HG03095 (cell line): ENCODE measurements around the gene CTNS.

ENCODE experiments used
- ATAC-seq: cut with Tn5 transposase; IDR thresholded peaks from one replicate; pipeline ENCODE4 v1.9.1; 2021; ENCODE audit warnings: moderate library complexity; ENCODE audit not compliant: unreplicated experiment

Gene CTNS

GRCh38 chr17:3636154-3636907 lies at the start of gene CTNS, which contains the start of gene SHPK:
Gene CTNS, plus strand, starts transcription at chr17:3636760. Its CDS starts 3,447 bp downstream, at chr17:3640207.
Gene SHPK, minus strand, starts transcription at chr17:3636250. Its CDS starts 31 bp downstream, at chr17:3636219.
- ATAC-seq, result peak; percentile 86

GRCh38 chr17:3589784-3590183 lies 46.8 kb upstream of the CTNS start:
- no peak for ATAC-seq

GRCh38 chr17:3590231-3590630 lies 46.3 kb upstream of the CTNS start:
- ATAC-seq, result no peak

- no peak for ATAC-seq
These were observed 45.8 kb upstream of the CTNS start for GRCh38 chr17:3590768-3591167.

- ATAC-seq, result no peak
These were observed 44.2 kb upstream of the CTNS start for GRCh38 chr17:3592216-3592860.

GRCh38 chr17:3593384-3593783 lies 43.2 kb upstream of the CTNS start:
- no peak for ATAC-seq

GRCh38 chr17:3594051-3594800 lies 42.3 kb upstream of the CTNS start:
- no peak for ATAC-seq

- ATAC-seq, result no peak
These were observed 41.6 kb upstream of the CTNS start for GRCh38 chr17:3594976-3595375.

GRCh38 chr17:3596804-3597464 lies 39.6 kb upstream of the CTNS start:
- ATAC-seq, result no peak

GRCh38 chr17:3598078-3598477 lies 38.5 kb upstream of the CTNS start:
- ATAC-seq, result no peak

- ATAC-seq, result no peak
These were observed 35.9 kb upstream of the CTNS start for GRCh38 chr17:3600529-3601205.

- no peak for ATAC-seq
These were observed 34.1 kb upstream of the CTNS start for GRCh38 chr17:3602499-3602898.

- ATAC-seq, result no peak
These were observed 33.3 kb upstream of the CTNS start for GRCh38 chr17:3603119-3603869.

- ATAC-seq, result no peak
These were observed 32.7 kb upstream of the CTNS start for GRCh38 chr17:3603870-3604259.

GRCh38 chr17:3609689-3610088 lies 26.9 kb upstream of the CTNS start:
- ATAC-seq, result no peak

- ATAC-seq, result no peak
These were observed 26.0 kb upstream of the CTNS start for GRCh38 chr17:3610523-3610922.

- ATAC-seq, result no peak
These were observed 23.4 kb upstream of the CTNS start for GRCh38 chr17:3613124-3613523.

GRCh38 chr17:3615160-3615870 lies 21.2 kb upstream of the CTNS start:
- ATAC-seq, result no peak

GRCh38 chr17:3621146-3621720 lies 15.3 kb upstream of the CTNS start:
- no peak for ATAC-seq
